HG02970 (cell line): ENCODE data around the gene BAIAP2L2.
"Not testable (repeated sequence)": the region's sequence is repeated elsewhere in the genome, so short reads cannot be mapped to it uniquely, and the experiment has no call there.

Experiments
- ATAC-seq: cut with Tn5 transposase; IDR thresholded peaks from one replicate; pipeline ENCODE4 v1.9.1; 2021; ENCODE audit warnings: mild to moderate bottlenecking, moderate library complexity, moderate number of reproducible peaks; ENCODE audit not compliant: unreplicated experiment, low FRiP score

Gene BAIAP2L2

GRCh38 chr22:38083931-38084631 lies 26.4 kb downstream of the BAIAP2L2 start, which contains the start of gene SLC16A8:
Gene SLC16A8, minus strand, starts transcription at chr22:38084184. Its CDS starts 1,311 bp downstream, at chr22:38082873.
- no peak for ATAC-seq

DNA sequence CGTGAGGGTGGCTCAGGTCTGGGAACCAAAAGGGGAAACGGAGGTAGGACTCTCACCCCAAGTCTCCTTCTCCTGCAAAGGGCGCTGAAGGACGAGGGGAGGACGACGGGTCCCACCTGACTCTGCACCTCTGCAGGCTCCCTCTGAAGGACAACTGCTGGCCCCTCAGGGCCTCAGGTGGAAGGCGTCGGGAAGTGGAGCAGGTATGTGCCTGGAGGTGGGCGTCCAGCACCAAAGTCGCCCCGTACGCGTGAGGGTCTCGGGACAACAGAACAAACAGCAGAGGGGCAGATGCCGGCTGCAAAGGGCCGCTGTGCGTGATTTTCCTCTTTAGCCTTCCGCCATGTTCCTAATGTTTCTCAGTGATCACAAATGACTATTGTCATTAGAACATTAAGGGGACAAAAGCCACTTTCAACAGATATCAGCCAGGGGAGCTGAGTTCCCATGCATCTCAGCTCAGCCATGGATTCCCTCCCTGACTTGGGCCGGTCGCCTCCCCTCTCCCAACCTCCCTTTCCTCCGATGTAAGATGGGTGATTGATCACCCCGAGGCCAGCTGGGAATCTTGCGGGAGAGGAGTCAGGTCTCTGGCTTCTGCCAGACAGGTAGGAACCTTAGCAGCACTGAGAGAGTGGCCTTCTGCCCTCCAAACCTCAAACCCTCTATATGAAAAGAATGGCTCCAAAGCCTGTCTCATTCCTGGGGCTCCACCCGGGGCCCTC lies 27.3 kb downstream of the BAIAP2L2 start:
- no peak for ATAC-seq

- ATAC-seq = no peak
Measured at GRCh38 chr22:38081941-38082828, 28.3 kb downstream of the BAIAP2L2 start.

- no peak for ATAC-seq
Measured at GRCh38 chr22:38081636-38081940, 28.9 kb downstream of the BAIAP2L2 start.

DNA sequence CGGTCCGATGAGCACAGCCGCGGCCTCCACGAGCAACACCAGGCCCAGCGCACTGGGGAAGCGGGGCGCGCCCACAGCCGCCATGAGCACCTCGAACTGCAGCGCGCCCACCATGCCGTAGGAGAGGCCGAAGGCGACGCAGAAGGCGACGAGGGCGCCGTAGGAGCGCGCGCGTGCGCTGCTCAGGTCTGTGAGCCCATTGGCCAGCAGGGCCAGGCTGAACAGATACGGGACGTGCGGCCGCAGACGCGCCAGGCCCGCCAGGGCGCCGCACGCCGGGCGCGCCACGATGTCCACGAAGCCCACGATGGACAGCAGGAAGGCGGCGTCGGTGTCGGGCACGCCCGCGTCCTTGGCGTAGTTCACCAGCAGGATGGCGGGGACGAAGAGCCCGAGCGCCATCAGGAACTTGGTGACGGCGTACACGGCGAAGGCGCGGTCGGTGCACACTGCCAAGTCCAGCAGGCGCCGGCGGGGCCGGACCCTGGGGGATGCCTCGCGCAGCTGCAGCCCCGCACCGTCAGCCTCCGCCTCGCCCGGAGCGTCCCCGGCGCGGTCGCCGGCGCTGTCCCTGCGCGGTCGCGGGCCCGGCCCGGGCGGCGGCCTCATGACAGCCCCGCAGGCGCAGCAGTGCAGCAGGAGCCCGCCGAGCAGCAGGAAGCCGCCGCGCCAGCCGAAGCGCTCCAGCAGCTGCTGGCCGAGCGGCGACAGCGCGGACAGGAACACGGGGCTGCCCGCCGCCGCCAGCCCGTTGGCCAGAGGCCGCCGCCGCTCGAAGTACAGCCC lies 29.4 kb downstream of the BAIAP2L2 start:
- ATAC-seq = no peak

- no peak for ATAC-seq
Measured at GRCh38 chr22:38080474-38080849, 30.0 kb downstream of the BAIAP2L2 start.

GRCh38 chr22:38079804-38080203 lies 30.7 kb downstream of the BAIAP2L2 start:
- no peak for ATAC-seq

DNA sequence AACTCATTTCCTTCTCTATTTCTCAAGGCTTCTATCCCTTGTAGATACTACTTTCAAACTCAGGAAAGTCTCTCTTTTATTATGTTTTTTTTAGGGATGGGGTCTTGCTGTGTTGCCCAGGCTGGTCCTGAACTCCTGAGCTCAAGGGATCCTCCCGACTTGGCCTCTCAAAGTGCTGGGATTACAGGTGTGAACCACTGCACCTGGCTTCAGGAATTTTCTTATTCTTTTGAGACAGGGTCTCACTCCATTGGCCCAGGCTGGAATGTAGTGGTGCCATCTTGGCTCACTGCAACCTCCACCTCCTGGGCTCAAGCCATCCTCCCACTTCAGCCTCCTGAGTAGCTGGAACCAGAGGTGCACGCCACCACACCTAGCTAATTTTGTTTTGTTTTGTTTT lies 31.3 kb downstream of the BAIAP2L2 start:
- not testable (repeated sequence) for ATAC-seq

GRCh38 chr22:38078046-38078840 lies 32.2 kb downstream of the BAIAP2L2 start:
- ATAC-seq = no peak

- no peak for ATAC-seq
Measured at GRCh38 chr22:38077595-38077994, 32.9 kb downstream of the BAIAP2L2 start.

GRCh38 chr22:38077096-38077495 lies 33.4 kb downstream of the BAIAP2L2 start:
- ATAC-seq = no peak

DNA sequence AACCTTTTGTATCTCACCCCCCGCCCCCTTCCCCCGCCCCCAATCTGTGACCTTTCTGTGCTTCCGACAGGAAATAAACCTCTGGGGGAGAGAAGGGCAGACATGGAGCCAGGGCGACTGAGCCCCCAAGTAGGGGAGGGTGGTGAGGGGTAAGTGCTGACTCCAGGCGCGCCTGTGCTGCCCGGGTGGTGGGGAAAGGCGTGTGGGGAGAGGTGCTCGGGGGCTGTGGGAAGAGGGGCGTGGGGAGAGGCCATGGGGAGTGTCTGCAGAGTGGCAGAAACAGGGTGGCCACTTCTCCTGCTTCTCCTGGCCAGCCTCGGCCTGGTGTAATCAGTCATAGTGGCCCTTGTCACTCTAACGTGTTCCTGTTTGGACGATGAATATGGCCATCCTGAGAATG lies 34.5 kb downstream of the BAIAP2L2 start:
- ATAC-seq = no peak

DNA sequence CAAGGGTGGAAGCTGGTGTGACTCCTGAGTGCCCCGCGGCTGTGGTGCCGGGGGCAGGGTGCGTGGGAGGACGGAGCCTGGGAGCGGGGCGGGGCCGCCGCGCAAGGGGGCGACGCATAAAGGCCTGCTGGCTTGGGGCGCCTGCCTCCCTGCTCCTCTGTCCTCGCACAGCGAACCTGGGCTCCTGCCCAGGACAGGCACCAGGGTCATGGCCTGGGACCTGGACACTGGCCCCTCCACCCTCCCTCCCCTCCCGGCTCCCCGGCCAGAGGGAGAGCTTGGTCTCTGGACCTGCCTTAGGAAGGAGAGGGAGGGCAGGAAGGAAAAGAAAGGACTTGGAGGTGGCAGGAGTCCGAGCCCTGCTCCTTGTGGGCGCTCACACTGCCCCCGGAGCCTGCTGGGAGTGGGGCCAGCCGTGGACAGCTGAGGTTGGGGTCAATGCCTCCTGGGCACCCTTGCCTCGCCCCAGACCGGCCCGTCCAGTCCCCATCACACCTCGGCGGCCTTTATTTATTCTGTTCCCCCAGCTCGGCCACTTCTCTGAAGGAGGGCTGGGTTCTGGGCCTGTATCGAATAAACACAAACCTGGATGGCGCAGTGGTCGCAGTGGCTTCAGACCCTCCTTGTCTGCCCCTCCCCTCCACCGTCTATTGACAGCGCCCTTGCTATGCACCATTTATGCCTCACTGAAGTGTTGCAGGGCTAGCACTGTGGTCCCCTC lies 35.2 kb downstream of the BAIAP2L2 start:
- ATAC-seq = no peak

DNA sequence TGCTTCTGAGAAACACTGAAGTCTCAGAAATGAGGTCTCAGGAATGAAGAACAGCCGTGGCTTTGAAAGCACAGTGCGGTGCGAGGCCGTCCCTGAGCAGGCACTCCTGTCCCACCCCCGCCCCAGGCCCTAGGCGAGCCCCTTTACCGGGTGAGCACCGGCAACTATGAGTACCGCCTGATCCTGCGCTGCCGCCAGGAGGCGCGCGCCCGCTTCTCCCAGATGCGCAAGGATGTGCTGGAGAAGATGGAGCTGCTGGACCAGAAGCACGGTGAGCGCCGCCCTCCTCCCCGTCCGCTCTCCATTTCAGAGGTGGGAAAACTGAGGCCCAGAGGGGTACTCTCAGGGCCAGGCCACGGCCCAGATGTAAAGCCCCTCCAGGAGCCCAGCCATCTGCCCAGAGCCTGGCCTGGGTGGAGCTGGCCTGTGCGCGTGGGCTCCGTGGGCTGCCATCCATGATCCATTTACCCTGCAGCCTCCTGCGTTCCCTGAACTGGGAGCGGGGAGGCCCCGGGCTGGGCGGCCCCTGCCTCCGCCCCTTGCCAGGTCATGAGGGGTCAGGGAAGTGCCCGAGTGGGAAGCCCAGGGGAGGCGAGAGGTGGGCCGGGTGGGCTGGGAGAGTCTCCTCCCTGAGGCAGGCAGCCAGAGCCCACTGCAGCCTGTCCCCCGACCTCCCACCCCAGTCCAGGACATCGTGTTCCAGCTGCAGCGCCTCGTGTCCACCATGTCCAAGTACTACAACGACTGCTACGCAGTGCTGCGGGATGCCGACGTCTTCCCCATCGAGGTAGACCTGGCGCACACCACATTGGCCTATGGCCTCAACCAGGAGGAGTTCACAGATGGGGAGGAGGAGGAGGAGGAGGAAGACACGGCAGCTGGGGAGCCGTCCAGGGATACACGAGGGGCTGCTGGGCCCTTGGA lies 36.0 kb downstream of the BAIAP2L2 start:
- ATAC-seq = no peak

GRCh38 chr22:38073150-38074130 lies 37.0 kb downstream of the BAIAP2L2 start:
- ATAC-seq = no peak

- no peak for ATAC-seq
Measured at GRCh38 chr22:38072322-38073149, 37.9 kb downstream of the BAIAP2L2 start.
